HG03066 (cell line): ENCODE results near the gene USP32.
"Not testable (repeated sequence)": the region's sequence is repeated elsewhere in the genome, so short reads cannot be mapped to it uniquely, and the experiment has no call there.

Experiments
- ATAC-seq: cut with Tn5 transposase; IDR thresholded peaks from one replicate; pipeline ENCODE4 v1.9.1; 2021; ENCODE audit warnings: low read depth; ENCODE audit not compliant: unreplicated experiment

Gene USP32

DNA sequence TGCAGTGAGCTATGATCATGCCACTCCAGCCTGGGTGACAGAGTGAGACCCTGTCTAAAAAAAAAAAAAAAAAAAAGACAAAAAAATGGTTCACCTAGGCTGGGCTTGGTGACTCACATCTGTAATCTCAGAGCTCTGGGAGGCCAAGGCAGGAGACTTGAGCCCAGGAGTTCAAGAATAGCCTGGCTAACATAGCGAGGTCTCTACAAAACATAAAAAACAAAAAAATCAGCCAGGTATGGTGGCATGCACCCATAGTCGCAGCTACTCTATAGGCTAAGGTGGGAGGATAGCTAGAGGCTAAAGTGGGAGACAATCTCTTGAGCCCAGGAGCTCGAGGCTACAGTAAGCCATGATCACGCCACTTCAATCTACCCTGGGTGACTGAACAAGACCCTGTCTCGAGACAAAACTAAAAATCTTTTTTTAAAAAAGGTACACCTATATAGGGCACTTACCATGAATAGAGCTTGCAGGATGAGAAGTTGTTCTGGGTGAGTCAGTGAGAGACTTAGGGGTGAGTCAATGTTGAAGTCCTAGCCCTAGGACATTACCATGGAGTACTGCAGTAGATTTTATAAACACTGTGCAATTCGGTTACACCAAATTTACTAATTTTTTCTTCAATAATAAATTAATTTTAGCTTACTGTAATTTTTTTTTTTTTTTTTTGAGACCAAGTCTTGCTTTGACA is 19.0 kb downstream of the USP32 start:
- ATAC-seq = no peak

GRCh38 chr17:60371818-60372510 is 20.0 kb downstream of the USP32 start:
- ATAC-seq = no peak

GRCh38 chr17:60371416-60371815 is 20.5 kb downstream of the USP32 start:
- no peak for ATAC-seq

GRCh38 chr17:60369727-60370126 is 22.2 kb downstream of the USP32 start:
- ATAC-seq = no peak

- no peak for ATAC-seq
These were observed 28.1 kb downstream of the USP32 start for GRCh38 chr17:60363700-60364405.

GRCh38 chr17:60362329-60362728 is 29.6 kb downstream of the USP32 start:
- no peak for ATAC-seq

- no peak for ATAC-seq
These were observed 30.0 kb downstream of the USP32 start for GRCh38 chr17:60361889-60362288.

DNA sequence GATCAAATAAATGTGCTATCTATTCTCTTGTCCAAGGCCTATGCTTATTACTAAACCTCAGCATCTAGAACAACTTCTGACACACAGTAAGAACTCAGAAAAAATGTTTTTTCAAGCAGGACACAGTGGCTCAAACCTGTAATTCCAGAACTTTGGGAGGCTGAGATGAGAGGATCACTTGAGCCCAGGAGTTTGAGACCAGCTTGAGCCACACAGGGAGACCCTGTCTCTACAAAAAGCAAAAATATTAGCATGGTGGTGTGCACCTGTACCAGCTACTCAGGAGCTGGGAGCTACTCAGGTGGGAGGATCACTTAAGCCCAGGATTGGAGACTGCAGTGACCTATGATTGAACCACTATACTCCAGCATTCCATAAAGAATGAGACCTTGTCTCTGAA is 32.5 kb downstream of the USP32 start:
- no peak for ATAC-seq

GRCh38 chr17:60358606-60359225 is 33.2 kb downstream of the USP32 start:
- no peak for ATAC-seq

DNA sequence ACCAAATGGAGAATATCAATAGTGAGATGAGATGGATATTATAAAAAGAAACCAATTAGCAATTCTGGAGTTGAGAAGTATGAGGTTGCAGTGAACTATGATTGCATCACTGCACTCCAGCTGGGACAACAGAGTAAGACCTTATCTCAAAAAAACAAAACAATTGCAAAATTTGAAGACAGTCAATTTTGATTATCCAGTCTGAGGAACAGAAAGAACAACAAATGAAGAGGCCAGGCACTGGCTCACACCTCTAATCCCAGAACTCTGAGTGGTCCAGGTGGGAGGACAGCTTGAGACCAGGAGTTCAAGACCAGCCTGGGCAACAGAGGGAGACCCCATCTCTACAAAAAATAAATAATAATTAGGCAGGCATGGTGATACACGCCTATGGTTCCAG is 35.0 kb downstream of the USP32 start:
- no peak for ATAC-seq

GRCh38 chr17:60355663-60356594 is 36.0 kb downstream of the USP32 start:
- no peak for ATAC-seq

DNA sequence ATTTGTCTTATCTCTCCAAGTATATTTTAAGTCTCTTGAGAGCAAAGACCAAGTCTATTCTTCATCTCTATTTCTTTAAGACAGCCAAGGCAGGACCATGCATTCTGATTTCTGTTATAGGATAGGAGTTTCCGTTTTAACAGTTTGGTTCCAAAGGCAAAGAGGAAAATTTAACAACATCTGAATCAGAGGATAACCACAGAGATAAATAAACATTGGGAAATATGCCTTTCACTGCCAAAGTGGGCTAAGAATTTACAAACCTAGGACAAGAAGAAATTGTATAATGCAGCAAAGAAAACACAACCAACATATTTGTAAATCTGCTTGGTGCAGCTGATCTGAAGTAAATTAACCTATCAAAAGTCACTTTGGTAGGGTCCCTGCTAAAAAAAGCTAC is 37.7 kb downstream of the USP32 start:
- ATAC-seq = no peak

DNA sequence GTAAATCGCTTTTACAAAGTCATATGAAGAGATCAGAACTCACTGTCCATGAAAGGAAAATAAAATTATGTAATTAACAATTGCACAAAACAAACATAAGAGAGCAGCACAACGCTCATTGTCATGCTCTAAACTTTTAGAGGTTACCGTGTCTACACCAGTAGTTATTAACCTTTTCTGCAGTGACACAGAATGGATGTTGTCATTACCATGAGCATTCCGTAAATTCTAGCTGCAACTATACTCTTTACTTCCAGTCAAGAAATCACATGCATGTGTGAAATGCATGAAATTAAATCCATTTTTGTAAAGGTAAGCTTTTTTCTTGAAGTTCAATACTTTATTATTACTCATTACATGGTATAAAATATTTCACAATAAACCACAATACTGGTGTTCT is 38.2 kb downstream of the USP32 start:
- no peak for ATAC-seq

DNA sequence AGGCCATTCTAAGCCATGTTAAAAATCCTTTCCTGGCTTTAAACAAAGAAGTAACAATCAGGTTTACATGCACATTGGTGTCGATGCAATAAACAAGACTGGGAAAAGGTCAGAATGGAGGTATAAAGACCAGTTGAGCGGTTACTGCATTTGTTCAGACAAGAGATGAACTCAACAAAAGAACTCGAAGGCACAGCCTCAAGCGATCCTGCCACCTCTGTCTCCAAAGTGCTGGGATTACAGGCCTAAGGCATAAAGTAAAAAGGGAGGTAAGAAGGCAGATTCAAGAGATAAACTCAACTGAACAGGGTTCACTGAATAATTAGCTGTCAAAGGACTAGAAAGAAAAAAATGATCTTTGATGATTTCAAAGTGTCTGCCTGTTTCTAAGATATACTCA is 39.4 kb downstream of the USP32 start:
- ATAC-seq = no peak

DNA sequence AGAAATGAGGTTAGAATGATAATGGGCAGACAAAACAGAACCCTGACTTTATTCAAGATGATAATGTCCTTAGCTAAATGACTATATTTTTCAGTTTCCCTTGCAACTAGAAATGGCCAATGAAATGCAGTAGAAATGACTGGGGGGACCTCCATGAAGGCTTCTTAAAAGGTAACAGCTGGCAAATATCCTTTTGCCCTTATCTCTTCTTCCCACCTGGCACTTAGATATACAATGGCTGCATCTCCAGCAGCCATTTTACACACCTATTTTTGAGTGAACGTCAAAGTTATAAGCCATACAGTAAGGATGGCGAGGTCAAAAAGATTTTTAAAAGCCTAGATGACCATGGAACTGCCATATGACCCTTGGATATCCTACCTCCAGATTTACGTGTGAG is 39.9 kb downstream of the USP32 start:
- ATAC-seq = no peak

DNA sequence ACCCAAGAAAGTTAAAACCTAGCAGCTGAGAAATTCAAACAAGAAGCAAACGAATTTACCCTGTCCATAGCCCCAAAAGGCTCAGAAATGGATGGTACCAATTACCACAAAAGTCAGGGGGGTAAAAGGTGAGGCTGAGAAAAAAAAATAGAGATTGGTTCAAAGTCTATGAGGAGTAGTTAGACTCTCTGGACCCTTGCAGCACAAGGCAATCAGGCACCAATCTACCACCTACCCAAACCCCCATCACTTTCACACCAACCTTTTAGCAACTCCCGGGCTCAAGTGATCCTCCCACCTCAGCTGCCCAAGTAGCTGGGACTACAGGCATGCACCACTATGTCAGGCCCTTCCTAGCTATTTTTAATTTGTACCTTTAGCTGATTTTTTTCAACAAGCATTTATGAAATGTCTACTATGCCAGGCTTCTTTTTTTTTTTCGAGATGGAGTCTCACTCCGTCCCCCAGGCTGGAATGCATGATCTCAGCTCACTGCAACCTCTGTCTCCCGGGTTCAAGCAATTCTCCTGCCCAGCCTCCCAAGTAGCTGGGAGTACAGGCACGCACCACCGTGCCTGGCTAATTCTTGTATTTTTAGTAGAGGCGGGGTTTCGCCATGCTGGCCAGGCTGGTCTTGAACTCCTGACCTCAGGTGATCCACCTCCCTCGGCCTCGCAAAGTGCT is 40.8 kb downstream of the USP32 start:
- ATAC-seq = no peak

- no peak for ATAC-seq
These were observed 43.3 kb downstream of the USP32 start for GRCh38 chr17:60348616-60349015.

- ATAC-seq = no peak
These were observed 46.7 kb downstream of the USP32 start for GRCh38 chr17:60345233-60345632.

- ATAC-seq = not testable (repeated sequence)
These were observed 49.4 kb downstream of the USP32 start for GRCh38 chr17:60342492-60342891.

DNA sequence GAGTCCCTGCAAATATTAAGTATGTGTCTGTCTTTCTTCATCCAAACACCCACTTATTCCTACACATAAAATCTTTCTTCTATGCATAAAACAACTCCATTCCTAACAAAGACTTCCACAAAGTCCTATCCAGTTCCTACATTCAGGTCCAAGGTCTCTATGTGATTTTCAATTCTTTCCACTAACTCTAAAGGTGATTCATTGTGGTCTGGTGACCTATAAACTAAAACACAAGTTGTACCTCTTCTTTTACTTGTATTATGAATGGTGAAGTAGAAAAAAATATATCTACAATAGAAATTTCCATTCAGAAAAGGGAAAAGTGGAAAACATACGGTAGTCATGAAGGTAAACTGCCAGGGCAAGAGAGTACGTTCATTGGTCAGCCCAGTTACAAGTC is 56.6 kb downstream of the USP32 start:
- no peak for ATAC-seq
